Erythroblast (primary cell): ENCODE results near the gene NAA35.

Experiments used
- GATA1 ChIP-seq: IDR thresholded peaks from 2 replicates; pipeline ENCODE4 v1.6.1; 2011; ENCODE audit warnings: low read depth, mild to moderate bottlenecking, control low read depth, low read length, moderate library complexity
- POLR2A ChIP-seq: IDR thresholded peaks from 2 replicates; pipeline ENCODE4 v1.6.1; 2011; ENCODE audit warnings: mild to moderate bottlenecking, low read length

DNA sequence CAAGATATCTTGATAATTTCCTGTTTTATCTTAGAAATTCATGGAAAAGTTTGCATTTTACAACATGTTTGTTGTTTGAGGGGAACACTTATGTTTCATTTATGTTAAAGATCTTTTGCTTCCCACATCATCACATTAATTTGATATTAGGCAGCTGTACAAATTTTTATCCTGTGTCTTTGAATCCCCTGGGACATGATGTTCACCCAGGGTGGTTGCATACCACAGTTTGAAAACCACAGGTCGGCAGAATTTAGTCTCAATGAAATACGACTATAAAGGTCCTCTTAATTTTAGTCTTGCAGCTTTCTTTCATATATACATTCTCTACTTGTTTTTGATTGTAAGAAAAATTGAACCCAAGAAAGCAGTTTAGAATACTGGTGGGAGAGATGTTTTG is 3.7 kb downstream of the NAA35 start:
- no peak for TF ChIP-seq POLR2A
- no peak for TF ChIP-seq GATA1
